NB4 (cell line): ENCODE results near the gene NCK2.
"Not testable (repeated sequence)": the region's sequence is repeated elsewhere in the genome, so short reads cannot be mapped to it uniquely, and the experiment has no call there.

Experiments
- DNase-seq: peaks from one replicate; pipeline ENCODE4 v3.0.0; 2010; ENCODE audit warnings: low read depth
- H3K4me3 ChIP-seq: one replicate; pipeline ENCODE4 v1.5.1; 2011; ENCODE audit warnings: mild to moderate bottlenecking, low read depth, low read length, moderate library complexity
- CTCF ChIP-seq: IDR thresholded peaks from one replicate; pipeline ENCODE4 v1.5.1; 2012; ENCODE audit warnings: low read depth, low read length
- MAX ChIP-seq: IDR thresholded peaks from 2 replicates; pipeline ENCODE4 v1.6.1; 2011; ENCODE audit warnings: low read depth, low read length
- MYC ChIP-seq: IDR thresholded peaks from 2 replicates; pipeline ENCODE4 v1.6.1; 2011; ENCODE audit warnings: low read depth, low read length
- POLR2A ChIP-seq: IDR thresholded peaks from 2 replicates; pipeline ENCODE4 v1.6.1; 2011; ENCODE audit warnings: mild to moderate bottlenecking; ENCODE audit not compliant: insufficient read length; ENCODE audit errors: extremely low read depth

The NCK2 gene

GRCh38 chr2:105754011-105754410 is 9.3 kb downstream of the NCK2 start:
- DNase-seq = no peak
- no peak overlapping the region for H3K4me3 ChIP-seq

GRCh38 chr2:105754994-105755393 is 10.3 kb downstream of the NCK2 start:
- no peak overlapping the region for H3K4me3 ChIP-seq
- no peak for DNase-seq
- TF ChIP-seq MYC (no peak), POLR2A (no peak), MAX (no peak), CTCF (no peak)

More at GRCh38 chr2:105754011-105754410, 9.3 kb downstream of the NCK2 start:
- TF ChIP-seq MAX = no peak
- no peak for TF ChIP-seq POLR2A
- no peak for TF ChIP-seq CTCF
- TF ChIP-seq MYC = no peak

GRCh38 chr2:105755895-105756294 is 11.2 kb downstream of the NCK2 start:
- TF ChIP-seq MYC (no peak), MAX (no peak), CTCF (no peak), POLR2A (no peak)
- DNase-seq = no peak

GRCh38 chr2:105756435-105756834 is 11.7 kb downstream of the NCK2 start:
- TF ChIP-seq CTCF = no peak
- no peak for TF ChIP-seq MYC
- TF ChIP-seq MAX = no peak
- no peak for TF ChIP-seq POLR2A
- no peak for DNase-seq
- no peak overlapping the region for H3K4me3 ChIP-seq

More at GRCh38 chr2:105755895-105756294, 11.2 kb downstream of the NCK2 start:
- no peak overlapping the region for H3K4me3 ChIP-seq

- DNase-seq, H3K4me3 ChIP-seq: not testable (repeated sequence)
Measured at GRCh38 chr2:105756865-105757264, 12.2 kb downstream of the NCK2 start.

- no peak for TF ChIP-seq POLR2A
- TF ChIP-seq CTCF = no peak
- no peak for TF ChIP-seq MAX
- TF ChIP-seq MYC = no peak
- no peak overlapping the region for H3K4me3 ChIP-seq
- DNase-seq = no peak
Measured at GRCh38 chr2:105757433-105757832, 12.7 kb downstream of the NCK2 start.
